DMS114 treated with DMSO at 0.1 percent for 48 hours (cell line): Measurements from ENCODE around the gene GTF2B.
"Not testable (repeated sequence)": the region's sequence is repeated elsewhere in the genome, so short reads cannot be mapped to it uniquely, and the experiment has no call there.

Source experiments
- DNase-seq: peaks from one replicate; lab custom pipeline; 2025; ENCODE audit not compliant: unreplicated experiment; lab: John Stamatoyannopoulos, UW

The GTF2B gene

GRCh38 chr1:88891318-88891950, at the start of gene GTF2B:
Gene GTF2B, minus strand, starts transcription at chr1:88891567. Its CDS starts 68 bp downstream, at chr1:88891499.
- peak; percentile 97 for DNase-seq

- not testable (repeated sequence) for DNase-seq
These were observed 47.2 kb upstream of the GTF2B start for GRCh38 chr1:88938528-88938927.

GRCh38 chr1:88936760-88937342, 45.5 kb upstream of the GTF2B start:
- no peak for DNase-seq

- DNase-seq = no peak
These were observed 44.8 kb upstream of the GTF2B start for GRCh38 chr1:88936223-88936523.

DNA sequence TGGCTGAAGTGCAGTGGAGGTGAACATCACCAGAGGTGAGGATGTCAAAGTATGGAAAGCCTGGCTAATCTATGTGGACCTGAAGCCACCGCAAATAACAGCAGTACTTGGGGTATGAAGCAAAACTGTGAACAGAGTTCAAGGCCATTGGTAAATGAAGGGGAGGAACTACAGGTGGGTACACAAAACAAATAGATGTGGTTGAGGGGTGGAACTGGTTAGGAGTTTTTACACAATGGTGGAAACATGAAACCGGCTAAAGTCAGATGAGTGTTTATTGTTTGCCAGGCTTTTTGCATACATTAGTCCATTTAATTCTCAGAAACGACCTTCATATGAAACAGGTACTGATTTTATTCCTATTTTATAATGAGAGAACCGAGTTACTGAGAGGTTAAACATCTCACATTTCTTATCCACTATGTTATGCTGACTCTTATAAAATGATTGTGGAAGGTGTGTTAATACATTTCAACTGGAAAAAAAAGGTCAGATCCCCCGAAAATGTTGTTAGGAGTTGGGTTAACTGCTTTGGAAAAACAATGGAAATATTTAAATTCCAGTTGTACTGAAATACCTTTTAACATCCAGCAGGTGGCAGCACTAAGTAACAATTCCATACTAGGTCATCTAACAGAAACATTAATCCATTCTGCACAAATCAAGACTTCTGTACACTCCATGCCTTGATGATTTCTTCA, 44.3 kb upstream of the GTF2B start:
- DNase-seq = peak; percentile 63

GRCh38 chr1:88930176-88930575, 38.8 kb upstream of the GTF2B start:
- not testable (repeated sequence) for DNase-seq

GRCh38 chr1:88923224-88923623, 31.9 kb upstream of the GTF2B start:
- no peak for DNase-seq

DNA sequence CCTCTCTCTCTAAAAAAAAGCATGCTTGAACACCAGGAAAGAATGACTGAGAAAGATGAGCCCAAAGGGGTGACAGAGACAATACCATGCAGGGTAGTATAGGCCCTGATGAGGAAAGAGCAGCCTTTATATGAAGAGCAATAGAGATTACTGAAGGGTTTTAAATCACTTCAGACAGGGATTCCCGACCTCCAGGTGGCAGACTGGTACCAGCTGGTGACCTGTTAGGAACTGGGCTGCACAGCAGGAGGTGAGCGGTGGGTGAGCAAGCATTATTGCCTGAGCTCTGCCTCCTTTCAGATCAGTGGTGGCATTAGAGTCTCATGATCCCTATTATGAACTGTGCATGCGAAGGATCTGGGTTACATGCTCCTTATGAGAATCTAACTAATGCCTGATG, 30.8 kb upstream of the GTF2B start:
- no peak for DNase-seq

DNA sequence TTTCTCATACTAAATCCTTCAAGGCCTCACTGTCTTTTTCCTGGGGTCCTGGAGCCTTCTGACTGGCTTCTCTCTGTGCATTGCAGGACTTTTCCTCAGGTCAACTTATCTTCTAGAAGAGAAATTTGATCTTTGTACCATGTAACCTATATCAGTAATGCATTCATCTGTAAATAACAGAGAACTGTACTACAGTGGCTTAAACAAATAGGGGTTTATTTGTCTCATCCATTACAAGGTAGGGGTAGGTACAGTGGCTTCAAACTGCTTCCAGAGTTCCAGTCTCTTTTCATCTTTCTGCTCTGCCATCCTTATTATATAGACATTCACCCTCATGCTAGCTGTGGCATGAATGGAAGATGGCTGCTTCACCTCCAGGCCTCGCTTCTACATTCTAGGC, 29.5 kb upstream of the GTF2B start:
- DNase-seq = no peak

DNA sequence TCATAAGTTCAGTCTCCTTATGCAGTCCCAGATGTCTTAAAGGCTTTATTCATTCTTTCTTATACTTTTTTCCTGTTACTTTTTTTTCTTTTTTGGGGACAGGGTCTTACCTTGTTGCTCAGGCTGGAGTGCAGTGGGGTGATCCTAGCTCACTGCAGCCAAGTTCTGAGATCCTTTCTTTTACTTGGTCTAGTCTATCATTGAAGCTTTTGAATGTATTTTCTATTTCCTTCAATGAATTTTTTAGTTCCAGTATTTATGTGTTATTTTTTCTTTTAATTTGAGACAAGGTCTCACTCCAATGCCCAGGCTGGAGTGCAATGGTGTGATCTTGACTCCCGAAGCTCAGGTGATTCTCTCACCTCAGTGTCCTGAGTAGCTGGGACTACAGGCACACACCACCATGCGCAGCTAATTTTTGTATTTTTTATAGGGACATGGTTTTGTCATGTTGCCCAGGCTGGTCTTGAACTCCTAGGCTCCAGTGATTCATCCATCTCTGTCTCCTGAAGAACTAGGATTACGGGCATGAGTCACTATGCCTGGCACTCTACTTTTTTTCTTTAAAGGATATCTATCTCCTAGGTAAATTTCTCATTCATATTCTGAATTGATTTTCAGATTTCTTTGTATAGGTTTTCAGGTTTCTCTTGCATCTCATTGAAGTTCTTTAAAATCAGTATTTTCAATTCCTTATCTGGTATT, 26.1 kb upstream of the GTF2B start:
- DNase-seq = no peak

GRCh38 chr1:88916883-88917282, 25.5 kb upstream of the GTF2B start:
- DNase-seq = no peak

DNA sequence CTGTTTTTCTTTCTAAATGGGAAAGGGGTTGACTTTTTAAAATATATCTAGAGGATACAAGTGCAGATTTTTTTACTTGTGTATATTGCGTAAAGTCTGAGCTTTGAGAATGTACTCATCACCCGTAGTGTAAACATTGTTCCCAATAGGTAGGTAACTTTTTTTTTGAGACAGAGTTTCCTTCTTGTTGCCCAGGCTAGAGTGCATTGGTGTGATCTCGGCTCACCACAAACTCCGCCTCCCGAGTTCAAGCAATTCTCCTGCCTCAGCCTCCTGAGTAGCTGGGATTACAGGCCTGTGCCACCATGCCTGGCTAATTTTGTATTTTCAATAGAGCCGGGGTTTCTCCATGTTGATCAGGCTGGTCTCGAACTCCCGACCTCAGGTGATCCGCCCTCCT, 20.4 kb upstream of the GTF2B start:
- DNase-seq = not testable (repeated sequence)

DNA sequence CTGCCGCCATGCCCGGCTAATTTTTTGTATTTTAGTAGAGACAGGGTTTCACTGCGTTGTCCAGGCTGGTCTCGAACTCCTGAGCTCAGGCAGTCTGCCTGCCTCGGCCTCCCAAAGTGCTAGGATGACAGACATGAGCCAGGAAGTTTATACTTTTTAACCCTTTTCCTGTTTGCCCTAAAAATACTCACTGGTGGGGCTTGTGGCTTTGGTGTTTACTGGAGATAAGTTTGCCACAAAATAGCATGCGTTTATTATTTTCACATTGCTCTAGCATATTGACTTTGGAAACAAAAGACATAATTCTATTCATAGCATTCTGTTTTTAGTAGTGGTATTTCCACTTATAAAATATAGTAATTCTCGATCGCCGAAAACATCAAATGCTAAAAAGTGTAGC, 19.8 kb upstream of the GTF2B start:
- no peak for DNase-seq

GRCh38 chr1:88910401-88910800, 19.0 kb upstream of the GTF2B start:
- no peak for DNase-seq

DNA sequence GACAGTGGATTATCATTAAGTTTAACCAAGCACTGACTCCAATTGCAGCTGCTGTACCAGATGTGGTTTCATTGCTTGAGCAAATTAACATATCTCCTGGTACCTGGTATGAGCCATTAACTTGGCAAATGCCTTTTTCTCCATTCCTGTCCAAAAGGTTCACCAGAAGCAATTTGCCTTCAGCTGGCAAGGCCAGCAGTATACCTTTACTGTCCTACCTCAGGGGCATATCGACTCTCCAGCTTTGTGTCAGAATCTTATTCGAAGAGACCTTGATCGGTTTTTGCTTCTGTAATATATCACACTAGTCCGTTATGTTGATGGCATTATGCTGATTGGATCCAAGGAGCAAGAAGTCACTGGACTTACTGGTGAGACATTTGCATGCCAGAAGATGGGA, 9.5 kb upstream of the GTF2B start:
- no peak for DNase-seq

GRCh38 chr1:88897070-88897730, 5.8 kb upstream of the GTF2B start:
- DNase-seq = no peak

DNA sequence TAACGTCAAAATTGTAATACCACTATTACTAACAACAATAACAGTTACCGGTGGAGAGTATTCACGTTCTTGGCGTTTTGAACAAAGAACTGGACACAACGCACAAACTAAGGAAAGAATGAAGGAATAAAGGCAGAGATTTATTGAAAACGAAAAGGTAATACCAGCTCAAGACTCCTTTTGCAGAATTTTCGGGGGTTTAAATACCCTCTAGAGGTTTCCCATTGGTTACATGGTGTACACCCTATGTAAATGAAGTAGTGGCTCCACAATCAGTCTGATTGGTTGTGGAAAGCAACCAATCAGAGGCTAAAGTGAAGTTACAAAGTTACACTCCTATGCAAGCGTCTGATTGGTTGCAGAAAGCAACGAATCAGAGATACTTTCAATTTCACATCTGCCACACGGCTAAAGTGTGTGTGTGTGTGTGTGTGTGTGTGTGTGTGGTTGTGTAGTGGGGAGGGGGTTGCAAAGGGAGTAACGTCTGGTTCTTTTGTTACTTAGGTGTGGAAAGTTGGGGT, 1.1 kb upstream of the GTF2B start:
- DNase-seq = peak; percentile 95

DNA sequence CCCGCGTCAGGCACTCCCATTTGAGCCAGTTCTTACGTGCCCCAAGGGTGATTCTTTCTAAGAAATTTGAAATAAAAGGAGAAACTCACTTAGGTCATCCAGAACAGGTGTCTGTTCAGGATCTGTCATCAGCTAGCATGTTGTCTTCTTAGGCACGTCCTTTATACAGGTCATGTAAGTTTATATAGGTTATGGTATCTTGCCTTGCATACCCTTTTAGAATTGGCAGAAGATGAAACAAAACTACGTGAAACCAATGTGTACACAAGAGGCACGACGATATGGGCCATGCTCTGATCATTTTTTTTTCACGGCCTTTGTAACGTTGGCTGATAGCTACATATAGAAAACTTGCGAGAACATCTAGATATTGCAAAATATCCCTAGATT, 579 bp upstream of the GTF2B start:
- peak; percentile 49 for DNase-seq

DNA sequence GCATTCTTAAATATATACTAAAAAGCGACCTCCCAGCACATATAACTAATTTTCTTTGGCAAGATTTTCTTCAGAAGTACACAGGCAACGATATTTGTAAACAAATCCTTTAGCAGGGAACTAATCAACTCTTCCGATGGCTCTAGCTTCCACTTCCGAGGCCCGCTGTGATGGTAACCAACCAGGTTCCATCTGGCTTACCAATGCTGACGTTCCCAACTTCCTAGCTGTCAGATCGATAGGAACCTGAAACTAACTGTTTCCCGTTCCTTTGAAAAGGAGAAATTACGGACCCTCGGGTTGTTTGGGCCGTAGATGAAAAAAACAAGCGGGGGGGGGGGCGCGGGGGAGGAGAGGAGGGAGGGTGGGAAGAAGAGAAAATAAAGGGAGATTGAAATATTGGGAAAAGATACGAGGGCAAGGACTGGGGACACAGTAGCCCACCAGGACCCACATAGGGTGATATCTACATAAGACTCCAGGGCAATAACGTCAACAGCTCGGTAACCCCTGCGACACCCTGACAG, 513 bp downstream of the GTF2B start:
- DNase-seq = peak; percentile 35

GRCh38 chr1:88890131-88890530, 1.2 kb downstream of the GTF2B start:
- DNase-seq = no peak

DNA sequence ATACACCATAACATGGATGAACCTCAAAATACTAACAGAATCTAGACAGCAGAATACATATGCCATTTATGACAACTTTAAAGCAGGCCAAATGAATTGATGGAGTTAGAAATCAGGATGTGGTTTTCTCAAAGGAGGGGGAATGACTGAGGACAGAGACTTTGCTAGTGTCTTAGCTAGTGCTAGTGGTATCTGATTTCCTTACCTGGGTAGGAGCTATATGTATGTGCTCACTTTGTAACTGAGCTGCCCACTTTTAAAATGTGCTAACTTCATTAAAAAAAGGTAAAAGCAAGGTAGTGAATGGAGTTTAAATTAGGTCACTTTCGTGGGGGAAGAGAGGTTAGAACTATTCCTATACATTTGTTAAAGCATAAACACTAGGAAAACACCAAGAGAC, 2.6 kb downstream of the GTF2B start:
- DNase-seq = no peak
